H54 (cell line): ENCODE data around the gene SUCO.

ENCODE experiments used
- DNase-seq: peaks from one replicate; pipeline ENCODE4 v3.0.0; 2011; ENCODE audit warnings: low spot score, mixed read lengths; ENCODE audit not compliant: insufficient read length
- FAIRE-seq: peaks from 3 replicates; lab custom pipeline; 2011; peaks lifted over from hg19 to GRCh38; lab: Jason Lieb, UNC
- POLR2A ChIP-seq: IDR thresholded peaks from 2 replicates; pipeline ENCODE4 v1.6.1; 2011; ENCODE audit warnings: low read depth, mild to moderate bottlenecking, low read length

The SUCO gene

GRCh38 chr1:172627702-172628101, 94.8 kb downstream of the SUCO start:
- no peak for TF ChIP-seq POLR2A
- FAIRE-seq: no peak
- no peak for DNase-seq

- TF ChIP-seq POLR2A: no peak
- DNase-seq (no peak), FAIRE-seq (no peak)
These were observed 95.5 kb downstream of the SUCO start for GRCh38 chr1:172628401-172628800.

- DNase-seq (no peak), FAIRE-seq (no peak)
- no peak for TF ChIP-seq POLR2A
These were observed 96.2 kb downstream of the SUCO start for GRCh38 chr1:172629170-172629569.

- no peak for TF ChIP-seq POLR2A
- no peak for FAIRE-seq
- DNase-seq: no peak
These were observed 96.7 kb downstream of the SUCO start for GRCh38 chr1:172629638-172630037.

GRCh38 chr1:172630056-172630818, 97.3 kb downstream of the SUCO start:
- FAIRE-seq (no peak), DNase-seq (no peak)
- no peak for TF ChIP-seq POLR2A

GRCh38 chr1:172630868-172631267, 97.9 kb downstream of the SUCO start:
- FAIRE-seq (no peak), DNase-seq (no peak)
- TF ChIP-seq POLR2A: no peak

GRCh38 chr1:172637522-172637921, 104.6 kb downstream of the SUCO start:
- peak; percentile 31 for DNase-seq
- no peak for FAIRE-seq
- no peak for TF ChIP-seq POLR2A

GRCh38 chr1:172638249-172638648, 105.3 kb downstream of the SUCO start:
- FAIRE-seq (no peak), DNase-seq (no peak)
- no peak for TF ChIP-seq POLR2A

GRCh38 chr1:172638885-172639831, 106.2 kb downstream of the SUCO start:
- peak; percentile 33 for FAIRE-seq
- DNase-seq: peak; percentile 26

GRCh38 chr1:172640111-172640510, 107.2 kb downstream of the SUCO start:
- DNase-seq: no peak
- no peak for TF ChIP-seq POLR2A
- FAIRE-seq: no peak

More at GRCh38 chr1:172638885-172639831, 106.2 kb downstream of the SUCO start:
- TF ChIP-seq POLR2A: no peak

GRCh38 chr1:172641492-172641891, 108.5 kb downstream of the SUCO start:
- FAIRE-seq (no peak), DNase-seq (no peak)
- no peak for TF ChIP-seq POLR2A

- TF ChIP-seq POLR2A: no peak
- DNase-seq (no peak), FAIRE-seq (no peak)
These were observed 110.0 kb downstream of the SUCO start for GRCh38 chr1:172642970-172643369.

GRCh38 chr1:172646653-172647052, 113.7 kb downstream of the SUCO start:
- FAIRE-seq (no peak), DNase-seq (no peak)
- no peak for TF ChIP-seq POLR2A

GRCh38 chr1:172647110-172647564, 114.2 kb downstream of the SUCO start:
- no peak for DNase-seq
- no peak for TF ChIP-seq POLR2A
- no peak for FAIRE-seq
